Stimulated activated CD8-positive, alpha-beta memory T cell treated with anti-CD3 and anti-CD28 coated beads, Interleukin-4, amount 100 ng/mL, for 48 hours (primary cell): ENCODE measurements around the gene KLC1.

ENCODE experiments used
- DNase-seq: peaks from one replicate; pipeline ENCODE4 v3.0.0-alpha.2; 2020

KLC1 gene

GRCh38 chr14:103692871-103693270 is 63.9 kb downstream of the KLC1 start:
- DNase-seq: no peak

DNA sequence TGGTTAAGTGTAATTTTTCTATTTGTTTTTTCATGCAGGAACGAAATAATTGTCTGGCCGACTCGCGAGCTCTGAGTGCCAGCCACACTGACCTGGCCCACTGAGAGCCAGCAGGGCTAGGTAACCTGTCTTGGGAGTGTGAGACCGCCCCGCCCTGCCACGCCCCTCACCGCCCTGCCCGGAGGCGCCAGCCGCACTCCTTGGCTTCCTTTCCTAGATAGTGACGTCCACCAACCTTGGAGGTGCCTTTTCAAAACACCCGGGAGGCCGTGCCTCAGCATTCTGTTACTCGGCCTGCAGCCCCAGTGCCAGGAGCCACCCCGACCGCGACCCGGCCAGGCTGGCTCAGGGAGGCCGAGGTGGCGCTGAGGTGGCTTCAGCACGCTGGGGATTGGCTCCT is 64.5 kb downstream of the KLC1 start:
- no peak for DNase-seq

DNA sequence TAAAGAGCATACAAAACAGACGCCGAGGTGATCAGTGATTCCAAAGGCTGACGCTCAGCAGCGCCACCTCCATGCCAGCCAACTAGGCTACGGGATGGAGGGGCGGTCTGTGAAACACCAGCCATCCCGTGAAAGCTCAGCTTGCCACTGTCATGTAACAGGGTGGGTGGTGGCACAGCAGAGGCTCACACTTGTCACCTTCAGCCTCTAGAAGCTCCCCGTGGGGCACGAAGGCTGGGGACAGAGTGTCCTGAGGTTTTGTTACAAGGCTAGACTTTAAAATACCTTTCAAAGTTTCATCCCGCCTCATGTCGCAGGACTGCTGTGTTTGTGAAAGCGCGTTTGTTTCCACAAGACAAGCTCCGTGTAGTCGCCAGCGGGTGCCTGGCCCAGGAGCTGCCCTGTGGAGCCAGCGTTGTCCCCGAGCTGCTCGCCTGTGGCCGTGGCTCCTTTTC is 65.6 kb downstream of the KLC1 start:
- DNase-seq: no peak

GRCh38 chr14:103695296-103696069 is 66.5 kb downstream of the KLC1 start:
- no peak for DNase-seq

- no peak for DNase-seq
Measured at GRCh38 chr14:103696070-103696402, 67.0 kb downstream of the KLC1 start.

DNA sequence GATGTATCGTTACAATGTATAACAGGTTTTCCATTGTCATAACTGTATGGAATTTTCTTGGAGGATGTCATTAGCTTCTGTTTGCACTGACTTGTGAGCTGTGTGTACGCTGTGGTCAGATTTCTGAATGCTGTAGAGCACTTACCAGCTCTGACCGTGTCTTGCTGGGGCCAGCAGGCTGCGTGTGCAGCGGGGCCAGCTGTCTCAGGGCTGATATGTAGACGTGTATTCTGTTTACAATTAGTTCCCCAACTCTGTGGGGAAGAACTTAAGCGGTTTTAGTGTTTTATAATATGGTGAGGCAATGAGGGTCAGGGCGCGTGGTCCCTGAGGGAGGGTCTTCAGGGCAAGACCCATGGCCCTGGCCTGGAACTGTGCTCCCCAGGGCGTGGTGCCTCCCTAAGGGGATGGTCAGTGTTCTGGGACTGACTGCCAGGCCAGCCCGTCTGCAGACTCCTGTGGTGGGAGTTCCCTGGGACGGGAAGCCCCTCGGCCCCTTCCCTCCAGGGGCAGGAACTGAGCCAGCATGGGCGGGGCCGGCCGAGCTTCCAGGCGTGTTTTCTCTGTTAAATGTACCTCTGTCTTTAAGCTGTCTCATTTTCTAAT is 67.6 kb downstream of the KLC1 start:
- DNase-seq: no peak

DNA sequence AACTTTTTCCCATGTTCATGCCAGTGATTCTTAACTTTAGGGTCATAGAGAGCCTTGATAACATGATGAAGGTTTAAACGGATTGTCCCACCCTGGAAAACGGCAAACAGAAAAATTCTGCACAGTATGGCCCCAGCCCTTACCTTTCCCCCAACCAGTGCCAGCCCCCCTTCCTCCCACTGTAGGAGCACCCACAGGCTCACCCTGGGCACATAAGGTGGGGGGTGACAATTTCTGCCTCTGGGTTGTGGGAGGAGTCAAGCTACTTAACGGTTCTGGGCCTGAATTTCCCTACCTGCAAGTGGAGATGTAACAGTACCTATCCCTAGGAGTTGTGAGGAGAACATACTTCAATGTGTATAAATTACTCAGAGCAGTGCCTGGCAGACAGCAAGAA is 68.2 kb downstream of the KLC1 start:
- no peak for DNase-seq

- no peak for DNase-seq
Measured at GRCh38 chr14:103697603-103698379, 68.8 kb downstream of the KLC1 start.

GRCh38 chr14:103698380-103699260 is 69.6 kb downstream of the KLC1 start:
- DNase-seq: no peak

DNA sequence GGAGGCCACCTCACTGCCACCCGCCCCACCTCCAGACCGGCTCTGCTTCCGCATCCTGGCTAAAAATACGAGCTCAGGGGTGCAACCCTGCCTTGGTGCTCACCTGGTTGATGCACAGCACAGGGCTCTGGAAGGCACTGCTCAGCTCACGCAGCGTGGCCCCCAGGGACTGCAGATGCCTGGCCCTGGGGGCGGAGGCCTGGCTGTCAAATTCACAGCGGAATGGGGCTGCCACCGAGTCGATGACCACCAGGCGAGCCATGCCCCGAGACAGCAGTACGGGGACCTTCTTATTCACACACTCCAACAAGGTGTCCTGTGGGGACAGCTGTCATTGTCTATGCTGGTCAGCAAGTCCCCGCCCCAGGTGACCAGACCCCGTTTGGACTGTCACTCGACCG is 70.2 kb downstream of the KLC1 start:
- no peak for DNase-seq

GRCh38 chr14:103699901-103700752 is 71.1 kb downstream of the KLC1 start:
- no peak for DNase-seq

GRCh38 chr14:103700753-103701490 is 71.9 kb downstream of the KLC1 start:
- DNase-seq: no peak

GRCh38 chr14:103702095-103702494 is 73.1 kb downstream of the KLC1 start:
- no peak for DNase-seq

DNA sequence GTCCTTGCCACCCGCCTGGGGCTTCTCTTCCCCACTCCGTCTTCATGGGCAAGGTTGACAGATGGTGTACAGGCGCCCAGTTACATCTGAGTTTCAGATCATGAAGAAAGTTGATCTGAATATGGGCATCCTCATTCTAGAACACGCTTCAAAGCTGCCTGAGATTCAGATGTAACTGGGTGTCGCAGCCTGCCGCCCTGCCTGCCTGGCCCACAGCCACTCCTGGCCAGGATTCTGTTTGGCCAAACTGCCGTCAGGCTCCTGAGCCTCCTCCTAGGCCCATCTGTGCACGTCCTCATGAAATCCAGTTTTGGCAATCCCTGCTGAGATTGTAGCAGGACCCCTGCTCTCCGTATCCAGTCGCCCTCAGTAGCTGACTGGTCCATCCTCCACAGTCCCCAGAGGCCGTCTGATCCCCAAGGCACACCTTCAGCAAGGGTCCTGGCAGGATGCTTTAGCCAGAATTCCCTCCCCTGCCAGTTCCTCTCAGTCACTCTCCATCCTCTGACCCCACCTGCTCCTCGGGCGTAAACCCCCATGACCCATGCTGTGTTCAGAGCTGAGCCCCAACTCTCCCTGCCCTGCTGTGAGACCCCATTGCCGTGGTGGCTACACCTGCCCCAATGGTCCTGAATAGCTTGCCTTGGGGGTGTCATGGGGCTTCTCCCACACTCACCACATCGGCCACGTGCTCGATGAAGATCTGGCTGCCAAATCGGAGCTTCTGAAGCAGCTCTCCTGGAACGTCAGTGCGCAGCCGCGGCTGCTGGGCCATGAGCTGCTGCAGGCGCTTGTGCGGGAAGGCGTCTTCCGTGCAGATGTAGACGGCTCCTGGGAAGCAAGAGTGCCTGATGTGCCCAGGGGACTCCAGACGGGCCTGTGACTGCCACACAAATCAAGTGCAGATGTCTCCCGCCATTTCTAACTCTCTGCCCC is 73.8 kb downstream of the KLC1 start:
- no peak for DNase-seq

DNA sequence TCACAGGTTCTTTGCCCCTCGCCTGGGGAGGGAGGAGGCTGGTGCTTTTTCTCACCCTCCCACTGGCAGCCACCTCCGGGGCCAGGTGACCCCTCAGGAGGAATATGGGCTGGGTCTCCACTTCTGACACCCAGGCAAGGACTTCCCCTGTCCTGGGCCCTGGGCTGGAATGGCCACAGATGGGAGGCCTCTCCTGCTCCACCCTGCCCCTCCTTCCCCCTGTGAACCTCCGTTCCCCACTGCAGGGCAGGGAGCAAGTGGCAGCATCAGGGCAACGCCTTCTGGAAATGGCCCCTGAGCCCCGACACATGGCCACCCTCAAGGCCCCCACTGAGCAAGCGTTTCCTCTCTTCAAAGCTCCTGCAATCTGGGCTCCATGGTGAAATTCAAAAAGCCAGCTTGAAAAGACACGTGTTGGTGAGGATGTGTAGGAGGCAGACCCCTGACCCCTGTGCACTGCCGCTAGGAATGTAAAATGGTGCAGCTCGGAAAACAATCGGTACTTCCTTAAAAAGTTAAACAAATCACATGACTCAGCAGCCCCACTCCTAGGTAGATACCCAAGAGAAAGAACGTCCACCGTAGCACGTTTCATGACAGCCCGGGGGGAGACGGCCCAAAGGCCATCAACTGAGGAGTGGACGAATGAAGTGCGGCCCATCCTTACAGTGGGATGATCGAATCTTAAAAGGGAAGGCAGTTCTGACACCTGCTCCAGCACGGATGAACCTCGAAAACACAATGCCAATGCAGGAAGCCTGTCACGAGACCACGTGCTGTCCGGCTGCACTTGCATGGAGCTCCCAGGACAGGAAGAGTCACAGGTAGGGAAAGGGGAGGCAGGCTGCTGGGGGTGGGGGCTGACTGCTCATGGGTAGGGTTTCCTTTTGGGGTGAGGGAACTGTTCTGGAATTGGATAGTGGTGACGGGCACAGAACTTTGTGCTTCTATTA is 74.7 kb downstream of the KLC1 start:
- no peak for DNase-seq

DNA sequence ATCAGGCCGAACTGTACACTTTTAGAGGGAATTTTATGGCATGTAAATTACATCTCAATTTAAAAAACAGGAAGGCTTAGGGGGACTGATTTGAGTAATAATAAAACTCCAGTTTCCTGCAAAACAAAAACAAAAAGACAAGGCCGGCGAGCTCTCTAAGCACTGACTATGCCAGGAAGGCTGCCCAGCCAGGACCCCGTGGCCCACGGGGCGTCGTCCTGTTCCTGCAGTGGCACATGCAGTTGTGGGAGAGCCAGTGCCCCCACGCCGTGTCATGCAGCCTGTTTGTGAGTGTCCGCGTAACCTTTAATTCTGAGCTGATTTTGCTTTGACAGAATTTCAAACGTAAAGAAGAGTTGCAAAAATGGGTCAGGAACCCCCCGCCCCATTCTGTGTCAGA is 75.7 kb downstream of the KLC1 start:
- no peak for DNase-seq

DNA sequence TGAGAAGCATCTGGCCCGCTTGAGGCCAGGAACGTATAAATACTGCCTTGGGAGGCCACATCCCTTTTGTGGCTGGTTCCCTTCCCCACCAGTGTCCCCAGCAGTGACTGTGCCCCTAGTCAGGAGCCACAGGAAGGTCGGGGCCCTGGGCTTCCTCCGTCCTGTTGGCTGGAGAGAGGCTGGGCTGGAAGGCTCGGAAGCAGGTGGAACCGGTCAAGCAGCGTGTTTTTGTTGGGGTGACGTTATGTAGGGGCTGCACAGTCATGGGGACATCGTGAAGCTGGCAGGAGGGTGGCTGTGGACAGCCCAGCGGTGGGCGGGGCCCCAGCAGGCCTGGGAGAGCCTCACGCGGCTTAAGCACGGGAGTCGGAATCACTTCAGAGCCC is 76.1 kb downstream of the KLC1 start:
- no peak for DNase-seq

GRCh38 chr14:103705504-103706284 is 76.7 kb downstream of the KLC1 start:
- DNase-seq: no peak
